SU-DHL-6 (cell line): ENCODE measurements around the gene OSBP2.

Experiments
- H2AFZ ChIP-seq: fragments of 200-600 bp; sonication (generic); 2 replicates; pipeline ENCODE4 v1.6.1; 2014; ENCODE audit warnings: low read depth, mild to moderate bottlenecking, moderate library complexity, mixed read lengths, antibody characterized with exemption, low read length; ENCODE audit not compliant: severe bottlenecking
- H3F3A ChIP-seq: fragments of 200-600 bp; shearing (Covaris generic); 2 replicates; pipeline ENCODE4 v1.6.0; 2016; ENCODE audit warnings: antibody characterized with exemption, mild to moderate bottlenecking; ENCODE audit not compliant: insufficient read depth
- H3K27ac ChIP-seq: fragments of 200-600 bp; sonication (generic); 2 replicates; pipeline ENCODE4 v1.5.1; 2016; ENCODE audit warnings: low read depth, mild to moderate bottlenecking, low read length, moderate library complexity, mixed read lengths
- H3K27me3 ChIP-seq: fragments of 200-600 bp; sonication (generic), shearing (Covaris generic); 2 replicates; pipeline ENCODE4 v1.6.0; 2014; ENCODE audit warnings: mild to moderate bottlenecking, low read length
- H3K36me3 ChIP-seq: fragments of 200-600 bp; sonication (generic); 2 replicates; pipeline ENCODE4 v1.6.1; 2014; ENCODE audit warnings: mild to moderate bottlenecking, low read length, mixed read lengths
- H3K4me2 ChIP-seq: fragments of 300-600, 200-600 bp; shearing (Covaris generic), sonication (generic); 2 replicates; pipeline ENCODE4 v1.6.0; 2014; ENCODE audit warnings: low read length, low read depth, mild to moderate bottlenecking; ENCODE audit not compliant: poor library complexity, severe bottlenecking
- H3K4me3 ChIP-seq: fragments of 200-600 bp; sonication (generic); 2 replicates; pipeline ENCODE4 v1.5.1; 2014; ENCODE audit warnings: antibody characterized with exemption, low read length, mild to moderate bottlenecking, mixed read lengths; ENCODE audit not compliant: insufficient read depth, poor library complexity, severe bottlenecking
- H3K79me2 ChIP-seq: fragments of 200-600 bp; sonication (generic); 2 replicates; pipeline ENCODE4 v1.6.1; 2014; ENCODE audit warnings: mild to moderate bottlenecking, low read length, moderate library complexity; ENCODE audit not compliant: insufficient read depth
- H3K9ac ChIP-seq: fragments of 200-600 bp; sonication (generic); 2 replicates; pipeline ENCODE4 v1.7.0; 2014; ENCODE audit warnings: mild to moderate bottlenecking, low read length
- H3K9me2 ChIP-seq: fragments of 200-600 bp; sonication (generic); replicated peaks from 2 replicates; pipeline ENCODE4 v1.6.1; 2014; ENCODE audit warnings: low read length; ENCODE audit not compliant: insufficient read depth
- H3K9me3 ChIP-seq: fragments of 200-600 bp; sonication (generic); 2 replicates; pipeline ENCODE4 v1.6.1; 2014; ENCODE audit warnings: low read length, mixed read lengths; ENCODE audit not compliant: insufficient read depth
- H4K20me1 ChIP-seq: fragments of 200-600 bp; sonication (generic); 2 replicates; pipeline ENCODE4 v1.6.1; 2014; ENCODE audit warnings: low read depth, mild to moderate bottlenecking, antibody characterized with exemption, low read length, moderate library complexity, mixed read lengths
- CTCF ChIP-seq: fragments of 200-600 bp; sonication (generic); IDR thresholded peaks from one replicate; pipeline ENCODE4 v1.5.1; 2017; ENCODE audit warnings: antibody characterized with exemption, mild to moderate bottlenecking, low read length, moderate library complexity; ENCODE audit not compliant: insufficient read depth, poor library complexity, severe bottlenecking
- EZH2phosphoT487 ChIP-seq: fragments of 200-600 bp; sonication (generic), shearing (Covaris generic); conservative IDR thresholded peaks from 2 replicates; pipeline ENCODE4 v1.6.1; 2018; ENCODE audit warnings: mild to moderate bottlenecking, antibody characterized with exemption, low read length, moderate library complexity, mixed read lengths

OSBP2 gene

DNA sequence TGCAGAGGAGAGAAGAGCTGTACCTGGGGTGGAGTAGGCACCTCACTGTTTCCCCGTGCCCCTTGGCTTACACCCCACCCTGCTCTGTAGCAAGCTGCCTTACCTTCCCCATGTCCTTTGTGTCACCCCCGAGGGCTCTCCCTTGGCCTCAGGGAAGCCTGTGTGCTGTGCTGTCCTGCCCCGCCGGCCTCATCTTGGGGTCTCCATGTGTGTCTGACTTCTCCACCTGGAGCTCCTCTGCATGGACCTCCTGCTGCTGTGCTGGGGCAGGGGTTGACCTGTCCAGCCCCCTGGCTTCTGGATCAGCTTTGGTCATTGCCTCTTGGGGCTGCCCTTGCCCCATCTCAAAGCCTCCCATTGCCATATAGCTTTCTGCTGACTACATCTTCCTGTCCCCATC lies 59.8 kb downstream of the OSBP2 start:
- Histone ChIP-seq H3K27ac (no peak overlapping the region), H3F3A (no peaks in the 10 kb centered on the region), H3K27me3 (no peaks in the 10 kb centered on the region), H3K4me2 (no peak overlapping the region), H3K4me3 (no peak overlapping the region), H3K9me3 (no peaks in the 10 kb centered on the region), H3K36me3 (no peaks in the 10 kb centered on the region), H3K9ac (no peak overlapping the region), H3K79me2 (no peaks in the 10 kb centered on the region), H4K20me1 (no peaks in the 10 kb centered on the region), H2AFZ (no peak overlapping the region), H3K9me2 (no peaks in the 10 kb centered on the region)
- TF ChIP-seq CTCF (no peak), EZH2phosphoT487 (no peak)

DNA sequence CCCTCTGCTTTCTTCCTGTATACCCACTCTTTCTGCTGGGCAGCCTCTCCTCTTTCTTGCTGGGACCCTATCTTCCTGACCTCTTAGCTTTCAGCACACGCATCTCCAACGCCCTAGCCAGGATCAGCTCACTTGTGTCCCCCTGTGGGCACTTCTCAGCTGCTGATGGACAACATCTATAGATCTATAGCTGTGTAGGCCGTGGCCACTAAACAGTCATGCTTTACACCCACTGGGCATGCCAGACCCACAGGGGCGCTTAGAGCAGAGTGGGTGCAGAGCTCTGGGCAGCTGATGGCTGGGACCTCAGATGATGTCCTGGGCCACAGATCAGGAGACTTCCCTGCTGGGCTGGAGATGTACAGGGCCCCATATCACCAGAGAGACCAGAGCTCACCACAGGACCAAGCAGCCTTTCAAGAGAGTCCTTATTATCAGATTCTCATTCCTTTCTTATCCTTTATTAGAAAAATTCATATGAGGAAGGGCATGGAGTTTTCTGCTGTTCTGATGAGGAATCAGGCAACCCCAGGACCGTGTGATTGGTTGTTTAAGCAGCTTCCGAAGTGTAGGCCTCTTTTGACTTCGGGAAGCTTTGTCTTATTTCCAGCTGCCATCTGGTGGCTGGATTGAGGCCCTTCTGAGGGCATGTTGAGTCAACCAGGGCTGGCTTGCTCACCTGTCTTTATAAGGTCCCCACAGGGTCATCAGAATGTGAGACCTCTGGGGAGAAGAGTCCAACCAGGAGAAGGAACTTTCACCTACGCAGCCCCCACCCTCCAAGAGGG lies 60.5 kb downstream of the OSBP2 start:
- no peaks in the 10 kb centered on the region for H3K9me2 ChIP-seq
- no peaks in the 10 kb centered on the region for H4K20me1 ChIP-seq
- no peak overlapping the region for H2AFZ ChIP-seq
- no peak overlapping the region for H3K4me3 ChIP-seq
- H3K27me3 ChIP-seq: no peaks in the 10 kb centered on the region
- TF ChIP-seq EZH2phosphoT487 (no peak), CTCF (peak; percentile 29)
- H3K36me3 ChIP-seq: no peaks in the 10 kb centered on the region
- H3K4me2 ChIP-seq: no peak overlapping the region
- no peak overlapping the region for H3K9ac ChIP-seq
- no peaks in the 10 kb centered on the region for H3K79me2 ChIP-seq
- H3K9me3 ChIP-seq: no peaks in the 10 kb centered on the region
- no peak overlapping the region for H3K27ac ChIP-seq
- H3F3A ChIP-seq: no peaks in the 10 kb centered on the region

DNA sequence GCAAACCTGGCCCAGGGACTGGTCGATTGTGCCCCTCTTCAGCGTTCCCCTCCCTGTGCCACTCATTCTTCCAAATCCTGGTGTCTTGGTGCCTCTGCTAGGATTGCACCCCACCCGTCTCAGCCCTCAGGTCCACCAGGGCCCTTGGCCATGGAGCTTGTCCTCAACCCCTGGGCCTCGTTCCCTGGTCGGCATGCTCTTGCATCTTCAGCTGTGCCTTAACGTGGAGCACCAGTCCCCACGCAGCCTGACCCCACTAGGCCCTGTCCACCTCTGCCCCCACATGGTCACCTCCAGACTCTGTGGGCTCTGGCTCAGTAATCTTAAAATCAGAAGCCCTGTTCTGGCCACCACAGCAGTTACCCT lies 61.1 kb downstream of the OSBP2 start:
- Histone ChIP-seq H3K27ac (no peak overlapping the region), H3K4me3 (no peak overlapping the region), H3K36me3 (no peaks in the 10 kb centered on the region), H3K27me3 (no peaks in the 10 kb centered on the region), H3F3A (no peaks in the 10 kb centered on the region), H3K79me2 (no peaks in the 10 kb centered on the region), H3K9me2 (no peaks in the 10 kb centered on the region), H2AFZ (no peak overlapping the region), H4K20me1 (no peaks in the 10 kb centered on the region), H3K4me2 (no peak overlapping the region), H3K9ac (no peak overlapping the region), H3K9me3 (no peaks in the 10 kb centered on the region)
- no peak for TF ChIP-seq EZH2phosphoT487
- TF ChIP-seq CTCF: no peak
